ENCODE results near the gene SLC16A10.

The SLC16A10 gene

DNA sequence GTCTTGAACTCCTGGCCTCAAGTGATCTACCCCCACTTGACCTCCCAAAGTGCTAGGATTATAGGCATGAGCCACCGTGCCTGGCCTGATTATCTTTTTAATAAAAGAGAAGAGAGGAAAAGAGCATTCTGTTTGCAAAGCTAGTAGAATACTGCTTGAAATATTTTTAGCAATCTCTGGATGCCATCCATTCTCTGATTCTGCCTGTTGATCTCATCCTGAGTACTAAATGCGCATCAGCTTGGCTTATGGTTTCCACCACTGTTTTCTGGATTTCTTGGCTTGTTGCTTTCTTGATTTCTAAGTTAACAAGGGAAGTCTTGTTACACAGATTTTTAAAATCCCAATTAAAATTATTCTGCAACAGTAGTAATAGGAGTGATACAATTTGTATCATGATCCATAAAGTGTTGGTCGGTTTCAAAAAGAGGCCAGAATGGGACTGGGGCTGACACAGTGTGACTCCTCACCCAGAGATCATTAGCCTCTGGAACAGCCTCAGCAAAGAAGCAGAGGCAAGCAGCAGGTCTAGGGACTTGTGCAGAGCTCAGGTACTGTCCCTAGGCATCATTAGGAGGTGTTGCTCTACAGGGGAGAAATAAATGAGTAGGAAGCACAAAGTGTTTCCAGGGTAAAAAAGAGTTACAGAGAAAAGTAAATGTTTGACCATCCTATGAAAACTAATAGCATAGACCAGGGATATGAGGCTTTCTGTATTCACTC, 17.8 kb upstream of the SLC16A10 start:
- TF ChIP-seq CREB1 (IDR thresholded peaks at IDR 0.05; ENCODE audit: low read depth) = no peak
- TF ChIP-seq, protein P1, sequence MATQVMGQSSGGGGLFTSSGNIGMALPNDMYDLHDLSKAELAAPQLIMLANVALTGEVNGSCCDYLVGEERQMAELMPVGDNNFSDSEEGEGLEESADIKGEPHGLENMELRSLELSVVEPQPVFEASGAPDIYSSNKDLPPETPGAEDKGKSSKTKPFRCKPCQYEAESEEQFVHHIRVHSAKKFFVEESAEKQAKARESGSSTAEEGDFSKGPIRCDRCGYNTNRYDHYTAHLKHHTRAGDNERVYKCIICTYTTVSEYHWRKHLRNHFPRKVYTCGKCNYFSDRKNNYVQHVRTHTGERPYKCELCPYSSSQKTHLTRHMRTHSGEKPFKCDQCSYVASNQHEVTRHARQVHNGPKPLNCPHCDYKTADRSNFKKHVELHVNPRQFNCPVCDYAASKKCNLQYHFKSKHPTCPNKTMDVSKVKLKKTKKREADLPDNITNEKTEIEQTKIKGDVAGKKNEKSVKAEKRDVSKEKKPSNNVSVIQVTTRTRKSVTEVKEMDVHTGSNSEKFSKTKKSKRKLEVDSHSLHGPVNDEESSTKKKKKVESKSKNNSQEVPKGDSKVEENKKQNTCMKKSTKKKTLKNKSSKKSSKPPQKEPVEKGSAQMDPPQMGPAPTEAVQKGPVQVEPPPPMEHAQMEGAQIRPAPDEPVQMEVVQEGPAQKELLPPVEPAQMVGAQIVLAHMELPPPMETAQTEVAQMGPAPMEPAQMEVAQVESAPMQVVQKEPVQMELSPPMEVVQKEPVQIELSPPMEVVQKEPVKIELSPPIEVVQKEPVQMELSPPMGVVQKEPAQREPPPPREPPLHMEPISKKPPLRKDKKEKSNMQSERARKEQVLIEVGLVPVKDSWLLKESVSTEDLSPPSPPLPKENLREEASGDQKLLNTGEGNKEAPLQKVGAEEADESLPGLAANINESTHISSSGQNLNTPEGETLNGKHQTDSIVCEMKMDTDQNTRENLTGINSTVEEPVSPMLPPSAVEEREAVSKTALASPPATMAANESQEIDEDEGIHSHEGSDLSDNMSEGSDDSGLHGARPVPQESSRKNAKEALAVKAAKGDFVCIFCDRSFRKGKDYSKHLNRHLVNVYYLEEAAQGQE (IDR thresholded peaks at IDR 0.05; ENCODE audit: low read depth) = no peak
- TF ChIP-seq TEAD4 (IDR thresholded peaks at IDR 0.05) = no peak
- TF ChIP-seq FOXM1 (IDR thresholded peaks at IDR 0.05; ENCODE audit: borderline replicate concordance, low read depth) = no peak
- no peak for TF ChIP-seq TAF1 (IDR thresholded peaks at IDR 0.05; ENCODE audit: low read depth)
- TF ChIP-seq NFIC (IDR thresholded peaks at IDR 0.05) = no peak
- no peak for TF ChIP-seq EGR1 (IDR thresholded peaks at IDR 0.05)
- no peak for TF ChIP-seq CEBPB (IDR thresholded peaks at IDR 0.05)
- no peak for TF ChIP-seq YY1 (IDR thresholded peaks at IDR 0.05; ENCODE audit: low read depth)
- TF ChIP-seq EP300 (IDR thresholded peaks at IDR 0.05; ENCODE audit: borderline replicate concordance) = no peak
- TF ChIP-seq TCF12 (IDR thresholded peaks at IDR 0.05; ENCODE audit: low read depth) = no peak
- no peak for TF ChIP-seq RAD21 (IDR thresholded peaks at IDR 0.05; ENCODE audit: low read depth)
- TF ChIP-seq, protein P2, sequence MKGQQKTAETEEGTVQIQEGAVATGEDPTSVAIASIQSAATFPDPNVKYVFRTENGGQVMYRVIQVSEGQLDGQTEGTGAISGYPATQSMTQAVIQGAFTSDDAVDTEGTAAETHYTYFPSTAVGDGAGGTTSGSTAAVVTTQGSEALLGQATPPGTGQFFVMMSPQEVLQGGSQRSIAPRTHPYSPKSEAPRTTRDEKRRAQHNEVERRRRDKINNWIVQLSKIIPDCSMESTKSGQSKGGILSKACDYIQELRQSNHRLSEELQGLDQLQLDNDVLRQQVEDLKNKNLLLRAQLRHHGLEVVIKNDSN (IDR thresholded peaks at IDR 0.05) = no peak
- no peak for TF ChIP-seq ZBTB7A (IDR thresholded peaks at IDR 0.05; ENCODE audit: low read depth)
- TF ChIP-seq, protein P3, sequence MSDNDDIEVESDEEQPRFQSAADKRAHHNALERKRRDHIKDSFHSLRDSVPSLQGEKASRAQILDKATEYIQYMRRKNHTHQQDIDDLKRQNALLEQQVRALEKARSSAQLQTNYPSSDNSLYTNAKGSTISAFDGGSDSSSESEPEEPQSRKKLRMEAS (IDR thresholded peaks at IDR 0.05) = no peak

DNA sequence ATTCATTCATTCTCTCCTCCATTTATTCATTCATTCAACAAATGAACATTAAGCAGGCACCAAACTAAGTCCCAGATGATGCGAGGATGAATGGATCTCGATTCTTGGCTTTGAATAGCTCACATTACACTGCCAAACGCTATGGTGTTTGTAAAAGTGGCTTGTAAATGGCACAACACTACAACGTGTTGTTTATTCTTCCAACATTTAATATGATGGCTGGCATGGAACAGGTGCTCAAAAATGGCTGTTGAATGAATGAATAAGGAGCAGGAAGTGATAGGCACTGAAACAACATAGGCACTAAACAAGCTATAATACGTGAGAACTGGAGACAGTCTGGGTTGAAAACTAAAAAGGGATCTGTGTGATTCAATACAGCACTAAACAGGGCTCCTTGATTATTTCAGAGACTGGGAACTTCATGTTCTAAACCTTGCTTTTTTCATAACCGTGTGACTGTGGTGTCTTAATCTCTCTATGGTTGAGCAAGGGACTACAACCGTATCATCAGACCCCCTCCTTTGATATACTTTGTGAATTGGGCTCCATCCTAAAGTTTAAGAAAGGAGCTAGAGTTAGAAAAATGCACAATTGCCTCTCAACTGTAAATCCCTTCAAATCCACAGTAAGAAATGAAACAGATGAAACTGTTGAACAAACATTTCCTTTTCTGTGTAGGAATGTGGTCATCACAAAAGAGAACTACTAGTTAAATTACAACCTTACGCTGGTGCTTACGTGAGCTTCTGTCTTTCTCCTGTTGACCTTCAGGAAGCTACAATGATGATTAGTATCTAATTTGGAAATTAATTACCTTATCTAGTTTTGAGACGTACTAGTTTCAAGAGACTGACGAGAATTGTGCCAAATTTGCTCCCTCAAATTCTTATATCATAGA, 16.9 kb upstream of the SLC16A10 start:
- no peak for TF ChIP-seq FOXM1 (IDR thresholded peaks at IDR 0.05; ENCODE audit: borderline replicate concordance, low read depth)
- TF ChIP-seq, protein P2 (IDR thresholded peaks at IDR 0.05) = no peak
- no peak for TF ChIP-seq ZBTB7A (IDR thresholded peaks at IDR 0.05; ENCODE audit: low read depth)
- TF ChIP-seq RAD21 (IDR thresholded peaks at IDR 0.05; ENCODE audit: low read depth) = no peak
- TF ChIP-seq EP300 (IDR thresholded peaks at IDR 0.05; ENCODE audit: borderline replicate concordance) = no peak
- TF ChIP-seq EGR1 (IDR thresholded peaks at IDR 0.05) = no peak
- TF ChIP-seq, protein P1 (IDR thresholded peaks at IDR 0.05; ENCODE audit: low read depth) = no peak
- TF ChIP-seq TCF12 (IDR thresholded peaks at IDR 0.05; ENCODE audit: low read depth) = no peak
- TF ChIP-seq CEBPB (IDR thresholded peaks at IDR 0.05) = no peak

DNA sequence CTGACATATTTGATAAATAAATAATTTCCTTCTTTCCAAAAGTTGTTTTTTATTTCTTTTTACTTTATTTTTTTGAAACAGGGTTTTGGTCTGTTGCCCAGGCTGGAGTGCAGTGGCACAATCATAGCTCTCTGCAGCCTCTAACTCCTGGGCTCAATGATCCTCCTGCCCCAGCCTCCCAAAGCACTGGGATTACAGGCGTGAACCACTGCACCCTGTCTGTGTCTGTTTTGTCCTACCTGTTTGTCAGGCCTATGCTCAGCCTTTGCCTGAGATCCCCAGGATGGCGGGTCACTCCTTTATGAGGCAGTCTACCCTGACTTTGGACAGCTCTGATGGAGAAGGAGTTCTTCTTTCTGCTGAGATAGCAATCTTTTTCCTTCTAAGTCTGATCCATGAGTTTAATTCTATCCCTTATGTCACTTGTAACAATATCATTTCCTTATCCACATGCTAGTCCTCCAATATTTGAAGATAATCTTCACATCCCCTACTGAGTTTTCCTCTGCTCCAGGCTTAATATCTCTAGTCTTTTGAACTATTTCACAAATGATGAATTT, 14.4 kb upstream of the SLC16A10 start:
- TF ChIP-seq NFIC (IDR thresholded peaks at IDR 0.05) (no peak), TAF1 (IDR thresholded peaks at IDR 0.05; ENCODE audit: low read depth) (no peak), EP300 (IDR thresholded peaks at IDR 0.05; ENCODE audit: borderline replicate concordance) (no peak), CREB1 (IDR thresholded peaks at IDR 0.05; ENCODE audit: low read depth) (no peak)
- TF ChIP-seq, protein P3 (IDR thresholded peaks at IDR 0.05) = no peak

DNA sequence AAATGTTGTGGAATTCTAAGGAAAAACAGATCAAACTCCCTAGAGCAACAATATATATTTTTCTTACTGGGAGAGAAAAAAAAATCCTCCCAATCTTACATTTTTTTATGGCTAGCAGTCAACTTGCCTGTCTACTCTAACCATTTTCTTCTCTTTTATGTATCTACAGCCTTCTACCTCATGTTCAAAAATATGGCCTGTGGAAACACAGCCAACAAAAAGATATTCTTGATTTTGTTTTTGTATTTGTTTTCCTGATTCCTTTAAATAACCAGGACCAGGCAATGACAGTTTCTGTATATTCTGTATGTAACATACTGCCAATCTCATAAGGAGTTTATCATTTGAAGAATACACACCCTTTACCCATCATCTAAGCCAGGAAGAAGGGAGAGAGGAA, 13.0 kb upstream of the SLC16A10 start:
- TF ChIP-seq TCF12 (IDR thresholded peaks at IDR 0.05; ENCODE audit: low read depth) (no peak), CREB1 (IDR thresholded peaks at IDR 0.05; ENCODE audit: low read depth) (no peak), FOXM1 (IDR thresholded peaks at IDR 0.05; ENCODE audit: borderline replicate concordance, low read depth) (no peak), ZBTB7A (IDR thresholded peaks at IDR 0.05; ENCODE audit: low read depth) (no peak), EP300 (IDR thresholded peaks at IDR 0.05; ENCODE audit: borderline replicate concordance) (no peak), TAF1 (IDR thresholded peaks at IDR 0.05; ENCODE audit: low read depth) (no peak), NFIC (IDR thresholded peaks at IDR 0.05) (no peak), EGR1 (IDR thresholded peaks at IDR 0.05) (no peak), YY1 (IDR thresholded peaks at IDR 0.05; ENCODE audit: low read depth) (no peak), TEAD4 (IDR thresholded peaks at IDR 0.05) (no peak), CEBPB (IDR thresholded peaks at IDR 0.05) (no peak), RAD21 (IDR thresholded peaks at IDR 0.05; ENCODE audit: low read depth) (no peak)
- TF ChIP-seq, protein P1 (IDR thresholded peaks at IDR 0.05; ENCODE audit: low read depth) = no peak
- TF ChIP-seq, protein P2 (IDR thresholded peaks at IDR 0.05) = no peak

All from Ishikawa (cell line).